GM13977 (cell line): ENCODE measurements around the gene MTUS2.

Experiments
- DNase-seq: peaks from one replicate; pipeline ENCODE4 v3.0.0; 2012; ENCODE audit warnings: low spot score
- CTCF ChIP-seq: IDR thresholded peaks from 2 replicates; pipeline ENCODE4 v1.5.1; 2012; ENCODE audit warnings: mild to moderate bottlenecking, control low read depth; ENCODE audit not compliant: insufficient read depth; ENCODE audit errors: extremely low read depth, missing control alignments
- in situ Hi-C: fragments of 300-500 bp; cut with MboI; formaldehyde crosslinking; loops from one replicate; pipeline ENCODE4 v1.12.0; 2022; ENCODE audit warnings: low sequenced_read_pairs, low pct_unique_long_range_greater_than_20kb, mixed read lengths, inconsistent platforms; ENCODE audit not compliant: unreplicated experiment

The MTUS2 gene

DNA sequence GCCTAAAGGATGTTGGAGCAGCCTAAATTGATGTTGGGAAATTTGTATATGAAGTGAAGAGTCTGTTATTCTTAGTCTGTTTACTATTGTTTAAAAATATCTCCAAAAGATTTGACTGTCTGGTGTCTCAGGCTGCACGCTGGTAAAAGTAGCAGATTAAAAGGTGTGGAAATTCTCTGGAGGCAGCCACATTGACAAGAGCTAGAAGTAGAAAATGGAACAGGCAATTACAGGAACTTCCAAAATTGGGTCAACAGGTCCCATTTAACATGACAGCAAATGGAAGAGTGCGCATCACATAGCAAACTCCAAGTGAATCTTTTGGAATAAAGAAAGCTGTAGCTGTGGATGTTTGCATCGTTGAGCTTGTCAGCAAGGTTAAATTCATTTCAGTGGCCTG is 138.3 kb downstream of the MTUS2 start:
- TF ChIP-seq CTCF, result no peak
- in situ Hi-C loops, result no loop called here
- no peak for DNase-seq

DNA sequence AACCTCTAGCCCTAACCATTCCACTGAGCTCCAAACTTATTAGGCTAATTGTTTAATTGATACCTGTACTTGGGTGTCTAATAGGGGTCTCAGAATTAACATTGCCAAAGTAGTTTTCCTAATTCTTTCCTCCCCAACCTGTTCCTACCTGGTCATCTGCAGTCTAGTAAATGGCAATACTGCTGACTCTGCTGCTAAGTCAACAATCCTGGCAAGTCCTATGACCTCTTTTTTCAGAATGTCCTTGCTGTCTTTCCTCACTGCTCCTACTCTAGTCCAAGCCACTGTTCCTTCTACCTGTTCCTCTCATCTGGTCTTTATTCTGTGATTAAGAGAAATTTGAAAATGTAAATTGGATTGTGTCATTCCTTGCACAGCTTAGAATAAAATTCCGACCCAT is 143.9 kb downstream of the MTUS2 start:
- in situ Hi-C loops, result no loop called here
- no peak for DNase-seq
- no peak for TF ChIP-seq CTCF

DNA sequence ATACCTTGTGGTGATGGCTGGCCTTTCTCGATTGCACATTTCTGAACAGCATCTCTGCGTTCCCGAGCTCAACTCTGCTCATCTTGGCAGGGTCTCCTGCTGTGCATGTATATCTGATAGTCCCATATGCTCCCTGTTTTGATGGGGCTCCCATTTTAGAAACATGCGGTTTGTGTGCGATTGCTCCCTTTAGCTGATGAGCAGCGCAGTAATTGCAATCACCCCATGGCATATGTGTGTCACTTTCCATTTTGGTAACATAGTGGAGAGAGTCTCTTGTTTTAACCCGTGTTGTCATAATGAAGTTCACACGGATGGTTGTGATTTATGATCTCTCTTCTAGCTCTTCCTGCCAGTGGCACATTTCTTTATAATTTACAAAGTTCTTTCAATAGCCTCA is 144.7 kb downstream of the MTUS2 start:
- in situ Hi-C loops, result no loop called here
- no peak for DNase-seq
- TF ChIP-seq CTCF, result no peak

DNA sequence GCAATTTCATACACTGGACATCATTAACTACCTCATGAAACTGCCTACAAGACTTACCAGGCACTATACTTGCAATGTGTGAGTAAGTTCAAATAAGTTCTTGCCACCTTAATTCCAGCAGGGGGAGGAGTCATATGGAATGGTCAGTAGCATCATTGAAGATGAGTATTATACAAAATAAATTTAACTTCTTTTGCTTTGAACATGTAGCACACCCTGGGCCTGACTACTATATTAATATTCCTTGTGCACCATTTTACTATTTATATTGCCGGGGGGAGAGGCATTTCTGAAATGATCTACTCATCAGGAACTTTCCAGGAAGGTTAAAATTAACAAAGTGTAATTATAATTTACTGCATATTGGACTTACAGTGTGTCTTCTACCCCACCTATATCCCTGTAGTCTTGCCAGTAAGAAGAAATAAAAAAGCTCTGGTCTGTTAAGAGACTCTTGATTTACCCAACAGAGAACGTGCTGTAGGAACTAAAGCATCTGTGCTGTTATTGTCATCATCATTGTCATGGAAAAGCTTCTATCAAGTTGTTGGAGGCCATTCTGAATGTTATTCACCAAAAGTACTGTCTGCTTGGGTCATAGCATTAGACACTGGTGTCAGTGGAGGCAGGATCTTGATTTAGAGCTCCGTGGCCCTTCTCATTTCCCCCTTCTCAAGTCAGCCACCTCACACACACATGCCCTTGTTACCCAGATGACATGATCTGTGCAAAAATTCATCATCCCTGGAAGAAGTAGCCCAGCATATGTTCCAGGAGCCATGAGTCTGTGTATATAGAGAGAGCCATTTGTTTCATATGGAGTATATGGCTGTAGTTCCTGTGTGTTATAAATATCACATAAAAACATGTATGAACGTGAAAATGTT is 147.1 kb downstream of the MTUS2 start:
- no peak for DNase-seq
- in situ Hi-C loops, result no loop called here
- TF ChIP-seq CTCF, result no peak

DNA sequence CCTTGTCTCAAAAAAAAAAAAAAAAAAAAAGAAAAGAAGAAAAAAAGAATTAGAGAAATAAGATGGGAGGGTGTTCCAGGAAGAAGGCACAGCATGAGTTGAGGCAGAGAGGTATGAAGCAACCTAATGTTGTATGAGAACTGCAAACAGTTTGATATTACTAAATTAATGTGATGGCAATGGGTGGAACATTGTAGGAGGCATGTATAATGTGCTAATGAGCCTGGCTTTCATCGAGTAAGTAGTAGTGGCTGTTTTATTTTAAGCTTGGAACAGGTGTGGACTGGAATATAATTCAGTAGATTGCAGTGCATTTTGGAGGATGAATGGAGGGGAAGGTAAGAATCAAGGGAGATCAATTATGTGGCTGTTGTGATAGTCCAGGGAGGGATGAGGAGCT is 156.1 kb downstream of the MTUS2 start:
- DNase-seq, result no peak
- no peak for TF ChIP-seq CTCF
- in situ Hi-C loops, result no loop called here

DNA sequence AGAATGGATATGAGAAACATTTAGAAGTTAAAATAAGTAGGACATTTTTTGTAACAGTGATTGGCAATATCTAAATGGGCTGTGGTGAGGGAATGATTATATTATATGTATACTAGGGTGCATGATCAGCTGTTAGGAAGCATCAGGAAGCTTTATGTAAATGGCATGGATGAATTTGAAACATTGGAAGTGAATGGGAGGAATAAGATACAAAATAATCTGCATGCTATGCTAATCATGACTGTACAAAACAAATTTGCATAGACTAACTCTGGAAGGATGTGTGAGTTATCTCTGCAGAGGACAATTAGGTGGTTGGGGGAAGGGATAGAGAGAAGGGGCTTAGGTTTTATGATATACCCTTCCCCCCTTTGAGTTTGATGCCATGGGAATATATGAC is 156.5 kb downstream of the MTUS2 start:
- DNase-seq, result no peak
- no peak for TF ChIP-seq CTCF
- in situ Hi-C loops, result no loop called here
